ENCODE measurements around the gene STUB1. TPM values are rescaled to one million over a fixed set of nuclear protein-coding genes. Genes with fewer than 3 reads are reported as not detected.

STUB1 gene
- total RNA-seq, 1 donor from 2014 or later = 81.6 TPM

DNA sequence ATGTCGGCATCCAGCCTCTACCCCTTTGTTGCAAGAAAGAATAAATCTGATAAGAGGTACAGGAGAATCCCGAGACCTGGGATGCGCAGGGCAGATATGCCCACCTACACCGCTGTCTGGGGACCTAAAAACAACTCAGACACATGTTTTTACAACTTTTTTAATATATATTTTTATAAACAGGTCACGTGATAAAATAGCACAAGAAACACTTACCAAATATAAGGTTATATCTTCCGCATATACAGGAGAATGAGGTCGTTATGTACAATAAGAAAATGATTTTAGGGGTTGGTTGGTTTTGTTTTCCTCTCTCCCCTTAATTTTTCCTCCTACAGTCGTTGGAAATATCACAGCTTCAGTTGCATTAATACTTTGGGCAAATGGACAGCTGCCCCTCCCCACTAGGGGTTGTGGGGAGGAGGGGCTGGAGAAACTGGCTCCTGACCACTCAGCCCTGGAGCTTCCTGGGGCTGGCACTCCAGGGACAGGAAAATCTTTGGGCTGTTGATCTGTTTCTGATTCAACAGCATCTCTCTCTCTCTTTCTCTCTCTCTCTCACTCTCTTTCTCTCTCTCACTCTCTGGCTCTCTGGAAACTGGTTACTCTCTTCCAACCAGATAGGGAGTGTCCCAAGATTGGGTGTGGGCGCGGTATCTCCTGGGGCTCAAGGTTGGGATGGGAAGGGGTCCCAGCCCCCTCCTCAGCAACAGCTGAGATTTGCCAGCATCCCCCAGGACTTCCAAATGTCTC is 12.3 kb downstream of the STUB1 start:
- intact Hi-C loops (cut with micrococcal nuclease) = no loop called here

- intact Hi-C loops (cut with micrococcal nuclease) = no loop called here
Observed at GRCh38 chr16:693364-693763, 13.2 kb downstream of the STUB1 start.

DNA sequence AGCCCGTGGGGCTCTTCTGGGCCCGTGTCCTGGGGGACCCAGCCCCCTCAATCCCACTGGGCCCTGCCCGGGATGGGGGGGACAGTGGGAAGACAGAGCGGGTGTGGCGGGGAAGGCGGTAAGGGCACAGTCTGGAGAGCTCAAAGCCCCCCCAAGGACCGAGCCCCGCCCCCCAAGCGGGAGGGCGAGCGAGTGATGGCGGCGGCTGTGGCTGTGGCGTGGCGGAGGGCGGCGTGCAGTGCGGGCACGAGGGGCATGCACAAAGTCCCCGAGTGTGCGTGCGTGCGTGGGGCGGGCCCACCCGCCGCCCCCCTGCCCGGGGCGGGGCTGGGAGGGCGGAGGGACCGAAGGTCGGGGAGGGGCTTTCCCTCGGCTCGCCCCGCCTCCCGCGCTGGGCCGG is 13.6 kb downstream of the STUB1 start:
- intact Hi-C loops (cut with micrococcal nuclease) = no loop called here

- intact Hi-C loops (cut with micrococcal nuclease) = no loop called here
Observed at GRCh38 chr16:694187-694862, 14.1 kb downstream of the STUB1 start.

- intact Hi-C loops (cut with micrococcal nuclease) = loop anchor here (1.0 kb wide), 1 partner anchor 11 kb away; the partner anchor contains the start of gene JMJD8
Observed at GRCh38 chr16:694863-695354, 14.7 kb downstream of the STUB1 start.

GRCh38 chr16:695355-696089 is 15.3 kb downstream of the STUB1 start:
- intact Hi-C loops (cut with micrococcal nuclease) = loop anchor here (1.0 kb wide), 1 partner anchor 11 kb away; the partner anchor contains the start of gene JMJD8

GRCh38 chr16:698911-699671 is 18.9 kb downstream of the STUB1 start:
- intact Hi-C loops (cut with micrococcal nuclease) = no loop called here

DNA sequence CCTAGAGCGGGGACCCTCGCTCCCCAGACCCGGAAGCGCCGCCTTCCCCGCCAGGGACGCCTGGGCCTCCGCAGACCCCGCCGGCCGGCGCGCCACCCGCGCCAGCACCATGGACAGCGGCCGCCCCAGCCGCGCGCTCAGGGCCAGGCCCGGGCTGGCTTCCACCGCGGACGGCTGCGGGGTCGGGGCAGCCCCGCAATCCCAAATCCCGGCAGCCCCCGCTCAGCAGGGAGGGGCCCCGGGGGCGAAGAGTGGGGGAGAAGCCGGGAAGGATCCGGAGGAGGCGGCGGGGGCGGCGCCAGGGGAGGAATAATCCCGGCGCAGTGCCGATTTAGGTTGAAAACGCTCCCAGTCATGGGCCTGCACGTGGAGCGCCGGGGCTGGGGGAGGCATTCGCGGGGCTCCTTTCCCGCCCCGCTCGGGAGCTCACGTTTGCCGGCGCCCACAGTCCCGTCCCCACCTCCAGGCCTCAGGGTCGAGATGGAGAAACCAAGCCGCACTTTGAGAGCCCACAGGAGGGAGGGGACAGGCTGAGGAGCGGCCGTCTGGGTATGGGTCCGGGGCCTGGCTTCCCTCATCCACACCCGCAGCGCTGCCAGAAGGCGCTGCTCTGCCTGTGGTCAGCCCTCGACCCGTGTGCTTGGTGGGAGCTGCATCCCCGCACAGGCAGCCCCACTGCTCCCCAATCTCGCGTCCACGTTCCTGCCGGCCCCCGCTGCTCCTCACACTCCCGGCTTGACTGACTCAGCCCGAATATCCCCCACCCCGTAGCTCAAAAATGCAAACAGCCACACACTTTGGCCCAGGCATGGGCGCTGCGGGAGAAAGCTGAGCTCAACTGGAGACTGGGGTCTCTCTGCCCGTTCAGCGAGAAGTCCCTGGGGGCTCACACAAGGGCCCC is 20.7 kb downstream of the STUB1 start:
- intact Hi-C loops (cut with micrococcal nuclease) = no loop called here

- intact Hi-C loops (cut with micrococcal nuclease) = no loop called here
Observed at GRCh38 chr16:702341-702740, 22.1 kb downstream of the STUB1 start.

DNA sequence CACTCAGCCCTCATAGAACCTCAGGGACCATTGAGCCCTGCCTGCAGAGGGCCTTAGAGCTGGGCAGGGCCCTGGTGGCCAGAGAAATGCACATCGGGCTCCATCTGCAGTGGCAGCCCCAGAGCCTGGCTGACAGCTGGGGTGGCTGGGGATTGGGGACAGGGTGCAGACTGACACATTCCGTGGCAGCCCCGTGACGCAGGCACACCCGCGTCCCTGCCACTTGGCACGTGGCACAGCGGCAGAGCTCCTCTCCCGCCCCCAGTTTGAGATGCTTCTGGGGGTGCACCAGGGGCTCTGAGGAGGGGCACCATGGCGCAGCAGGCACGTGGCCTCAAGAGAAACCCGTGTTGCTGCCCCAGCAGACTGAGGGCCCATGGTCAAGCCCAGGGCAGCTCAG is 23.2 kb downstream of the STUB1 start:
- intact Hi-C loops (cut with micrococcal nuclease) = no loop called here

GRCh38 chr16:704047-704446 is 23.8 kb downstream of the STUB1 start:
- intact Hi-C loops (cut with micrococcal nuclease) = no loop called here

DNA sequence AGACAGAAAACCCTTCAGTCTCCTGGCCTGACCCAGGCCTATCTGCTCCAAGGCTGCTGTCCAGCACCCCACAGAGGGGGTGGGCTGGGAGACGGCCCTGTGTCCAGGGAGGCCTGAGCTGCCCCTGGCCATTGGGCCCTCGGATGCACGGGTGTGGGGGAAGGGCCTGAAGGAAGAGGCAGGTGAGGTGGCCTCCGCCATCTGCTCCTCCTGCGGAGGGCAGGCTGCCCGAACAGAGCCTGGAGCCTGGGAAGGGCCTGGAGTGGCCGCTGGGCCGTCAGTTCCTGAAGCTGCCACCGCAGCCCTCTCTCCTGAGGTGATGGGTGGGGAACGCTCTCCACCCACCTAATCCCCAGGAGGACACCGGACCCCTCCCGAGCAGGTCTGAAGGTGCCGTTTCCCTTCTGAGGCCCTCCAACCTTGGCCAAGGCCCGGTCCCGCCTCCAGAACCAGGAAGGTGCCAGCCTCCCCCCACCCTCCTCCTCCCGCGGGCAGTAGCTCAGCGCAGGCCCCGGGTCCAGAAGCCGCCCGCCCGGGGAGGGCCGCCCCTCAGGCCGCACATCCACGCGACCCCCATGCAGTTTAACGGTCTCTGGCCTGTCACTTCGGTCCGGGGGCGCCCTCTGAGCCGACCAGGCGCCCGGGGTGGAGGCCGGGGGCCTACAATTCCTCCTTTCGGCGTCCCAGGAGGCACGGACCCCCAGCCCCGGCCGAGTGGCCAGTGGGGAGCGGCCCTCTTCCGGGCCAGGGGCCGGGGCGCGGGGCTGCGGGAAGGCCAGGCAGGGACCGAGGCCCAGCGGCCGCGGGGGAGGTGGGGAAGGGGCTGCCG is 24.6 kb downstream of the STUB1 start:
- intact Hi-C loops (cut with micrococcal nuclease) = no loop called here

GRCh38 chr16:705431-706188 is 25.4 kb downstream of the STUB1 start, which contains the start of gene FBXL16:
FBXL16 (minus strand) TSS chr16:705801; CDS start chr16:697405, 8,396 bp downstream.
- intact Hi-C loops (cut with micrococcal nuclease) = no loop called here

- intact Hi-C loops (cut with micrococcal nuclease) = no loop called here
Observed at GRCh38 chr16:706189-707061, 26.2 kb downstream of the STUB1 start.

GRCh38 chr16:707062-707538 is 26.9 kb downstream of the STUB1 start:
- intact Hi-C loops (cut with micrococcal nuclease) = no loop called here

GRCh38 chr16:708019-708418 is 27.8 kb downstream of the STUB1 start:
- intact Hi-C loops (cut with micrococcal nuclease) = no loop called here

DNA sequence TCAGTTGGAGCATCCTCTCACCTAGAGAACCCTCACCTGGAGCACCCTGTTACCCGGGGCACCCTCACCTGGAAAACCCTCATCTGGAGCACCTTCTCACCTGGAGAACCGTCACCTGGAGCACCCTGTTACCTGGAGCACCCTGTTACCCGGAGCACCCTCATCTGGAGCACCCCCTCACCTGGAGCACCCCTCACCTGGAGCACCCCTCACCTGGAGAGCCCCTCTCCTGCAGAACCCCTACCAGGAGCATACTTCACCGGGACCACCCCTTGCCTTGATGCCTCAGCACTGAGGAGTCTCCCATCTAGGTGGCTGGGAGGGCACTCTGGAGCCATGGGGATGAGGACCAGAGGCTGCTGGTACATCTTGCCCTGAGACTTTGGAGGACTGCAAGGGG is 28.7 kb downstream of the STUB1 start:
- intact Hi-C loops (cut with micrococcal nuclease) = no loop called here
